GM19025 (cell line): ENCODE results near the gene IMMP1L.
"Not testable (repeated sequence)": the region's sequence is repeated elsewhere in the genome, so short reads cannot be mapped to it uniquely, and the experiment has no call there.

ENCODE experiments used
- ATAC-seq: cut with Tn5 transposase; IDR thresholded peaks from one replicate; pipeline ENCODE4 v1.9.1; 2021; ENCODE audit warnings: mild to moderate bottlenecking, low read depth, moderate library complexity; ENCODE audit not compliant: unreplicated experiment

The IMMP1L gene, protein sequence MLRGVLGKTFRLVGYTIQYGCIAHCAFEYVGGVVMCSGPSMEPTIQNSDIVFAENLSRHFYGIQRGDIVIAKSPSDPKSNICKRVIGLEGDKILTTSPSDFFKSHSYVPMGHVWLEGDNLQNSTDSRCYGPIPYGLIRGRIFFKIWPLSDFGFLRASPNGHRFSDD

DNA sequence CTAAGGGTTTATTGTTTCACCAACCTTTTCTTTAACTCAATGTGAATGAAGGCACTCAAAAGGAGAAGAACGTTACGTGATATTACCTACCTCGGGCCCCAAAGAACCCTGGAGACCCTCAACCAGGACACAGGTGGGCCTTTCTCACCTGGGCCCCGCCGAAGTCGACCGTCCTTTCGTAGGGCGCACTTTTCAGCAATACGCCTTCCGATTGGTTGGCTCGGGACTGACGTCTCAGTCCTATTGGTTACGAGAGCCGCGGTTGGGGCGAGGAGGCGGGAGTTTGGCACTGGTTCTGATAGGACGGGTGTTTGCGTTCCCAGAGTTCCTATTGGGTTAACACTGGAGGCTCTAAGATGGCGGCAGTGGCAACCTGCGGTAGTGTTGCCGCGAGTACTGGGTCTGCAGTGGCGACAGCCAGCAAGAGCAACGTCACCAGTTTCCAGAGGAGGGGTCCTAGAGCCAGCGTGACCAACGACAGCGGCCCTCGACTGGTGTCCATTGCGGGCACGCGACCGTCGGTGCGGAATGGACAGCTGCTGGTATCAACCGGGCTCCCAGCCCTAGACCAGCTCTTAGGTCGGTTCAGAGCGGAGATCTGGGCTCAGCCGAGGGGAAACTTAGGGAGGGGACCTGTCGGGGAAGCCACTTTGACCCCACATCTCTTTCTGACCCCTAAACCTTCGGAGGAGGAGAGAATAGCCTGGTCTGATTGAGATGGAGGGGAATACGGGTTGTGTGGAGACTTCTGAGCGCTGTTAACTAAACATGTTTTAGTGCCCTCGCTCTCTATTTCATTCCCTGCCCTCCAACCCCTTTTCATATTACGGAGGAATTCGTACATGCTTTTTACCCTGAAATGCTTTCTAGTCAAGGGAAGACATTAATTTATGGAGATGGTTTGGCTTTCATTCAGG lies at the start of gene IMMP1L, which contains the start of gene ELP4:
Gene IMMP1L (minus strand): TSS at position 194 of the 917 bp plus-strand sequence. CDS start 46,346 bp downstream, outside the sequence.
Gene ELP4 (plus strand): TSS at position 339 of the 917 bp plus-strand sequence. CDS start 18 bp downstream, at position 357.
- ATAC-seq = peak; percentile 100

DNA sequence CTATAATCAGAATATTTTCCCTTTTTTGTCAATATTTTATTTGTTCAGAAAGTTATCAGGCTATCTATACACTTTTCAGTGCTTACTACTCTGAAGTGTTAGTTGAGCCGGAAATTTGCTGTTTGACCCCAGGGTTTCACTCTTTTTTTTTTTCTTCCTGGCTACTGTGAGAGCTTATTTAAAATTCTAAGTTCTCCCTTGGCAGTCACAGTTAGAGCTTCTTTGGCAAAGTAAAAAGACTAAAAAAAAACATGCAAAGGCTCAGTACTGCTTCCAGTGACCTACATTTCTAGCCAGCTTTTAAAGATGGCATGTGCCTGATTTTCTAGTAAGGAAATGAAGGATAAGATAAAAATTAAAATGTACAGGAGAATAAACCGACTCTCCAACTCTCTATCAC lies 48.6 kb upstream of the IMMP1L start:
- no peak for ATAC-seq

DNA sequence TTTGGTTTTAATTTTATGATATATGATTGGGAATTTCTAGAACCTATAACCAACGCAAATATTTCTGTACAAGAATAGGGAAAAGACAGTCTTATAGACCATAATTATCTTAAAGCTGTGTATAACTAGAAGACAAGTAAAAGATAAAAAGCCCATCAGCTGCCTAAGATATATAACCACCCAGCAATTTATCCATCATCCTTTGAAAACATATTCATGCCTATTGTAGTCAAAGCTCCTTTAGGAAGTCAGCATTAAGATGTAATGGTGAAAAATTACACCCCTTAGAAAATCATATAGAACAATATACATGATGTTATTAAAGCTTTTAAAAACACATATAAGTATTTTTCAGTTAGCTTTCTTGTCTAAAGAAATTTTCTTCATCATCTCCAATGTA lies 46.5 kb upstream of the IMMP1L start:
- no peak for ATAC-seq

DNA sequence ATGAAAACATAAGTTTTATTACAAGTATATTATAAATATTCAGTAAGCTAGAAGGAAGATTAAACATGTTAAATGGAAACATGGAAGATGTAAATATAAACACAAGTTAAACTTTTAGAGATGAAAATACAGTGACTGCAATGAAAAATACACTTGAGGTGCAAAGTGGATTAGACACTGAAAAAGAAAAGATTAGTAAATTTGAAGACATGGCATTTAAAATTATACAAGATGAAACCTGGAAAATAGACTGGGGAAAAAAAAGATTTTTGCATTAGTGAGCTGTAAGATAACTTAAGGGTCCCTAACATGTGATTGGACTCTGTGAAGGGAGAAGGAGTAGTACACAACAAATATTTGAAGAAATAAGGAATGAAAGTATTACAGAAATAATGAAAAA lies 33.4 kb upstream of the IMMP1L start:
- no peak for ATAC-seq

DNA sequence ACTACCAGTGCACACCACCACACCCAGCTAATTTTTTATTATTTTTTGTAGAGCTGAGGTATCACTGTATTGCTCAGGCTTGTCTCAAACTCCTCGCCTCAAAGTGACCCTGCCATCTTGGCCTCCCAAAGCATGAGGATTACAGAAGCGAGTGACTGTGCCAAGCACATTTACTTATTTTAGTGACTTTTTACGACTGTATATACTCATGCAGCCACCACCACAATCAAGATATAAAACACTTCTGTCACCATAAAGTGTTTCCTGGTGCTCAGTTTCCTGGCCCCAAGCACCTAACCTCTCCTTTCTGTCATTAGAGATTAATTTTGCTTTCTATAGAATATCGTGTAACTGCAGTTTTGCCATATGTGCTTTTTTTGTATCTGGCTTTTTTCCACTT lies 26.1 kb upstream of the IMMP1L start:
- ATAC-seq = no peak

DNA sequence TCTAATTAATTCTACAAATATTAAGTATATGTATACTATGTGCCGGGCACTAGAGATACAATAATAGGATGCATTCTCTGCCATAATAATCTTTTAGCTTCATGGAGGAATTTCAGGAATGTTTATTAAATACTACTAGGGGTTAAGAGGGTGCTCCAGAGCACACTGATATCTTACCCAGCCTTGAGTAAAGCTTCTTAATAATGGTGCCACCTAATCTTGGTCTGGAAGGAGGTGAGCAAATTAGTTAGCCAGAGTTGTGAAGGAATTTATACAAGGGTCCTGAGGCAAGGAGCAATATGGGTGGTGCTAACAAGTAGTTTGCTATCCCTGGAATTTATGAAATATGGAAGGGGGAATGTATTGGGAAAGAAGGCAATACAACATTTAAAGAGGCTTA lies 21.9 kb upstream of the IMMP1L start:
- ATAC-seq = no peak

DNA sequence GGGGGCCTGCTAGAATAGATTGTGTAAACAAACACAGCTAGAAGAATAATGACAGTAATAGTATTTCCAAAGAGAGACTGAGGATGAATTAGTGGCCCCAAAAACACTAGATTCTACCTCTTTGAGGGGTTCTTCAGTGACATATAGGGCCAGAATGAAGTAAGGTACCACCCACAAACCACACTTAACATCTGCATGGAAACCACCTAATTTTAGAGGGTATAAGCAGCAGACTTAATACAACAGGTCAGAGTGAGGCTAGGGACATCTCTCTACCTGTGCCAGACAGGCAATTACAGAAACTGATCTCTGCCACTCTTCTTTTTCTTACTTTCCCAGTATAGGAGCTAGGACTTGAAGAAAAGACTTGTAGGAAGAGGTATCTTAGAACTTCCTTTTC lies 20.3 kb upstream of the IMMP1L start:
- peak; percentile 73 for ATAC-seq

DNA sequence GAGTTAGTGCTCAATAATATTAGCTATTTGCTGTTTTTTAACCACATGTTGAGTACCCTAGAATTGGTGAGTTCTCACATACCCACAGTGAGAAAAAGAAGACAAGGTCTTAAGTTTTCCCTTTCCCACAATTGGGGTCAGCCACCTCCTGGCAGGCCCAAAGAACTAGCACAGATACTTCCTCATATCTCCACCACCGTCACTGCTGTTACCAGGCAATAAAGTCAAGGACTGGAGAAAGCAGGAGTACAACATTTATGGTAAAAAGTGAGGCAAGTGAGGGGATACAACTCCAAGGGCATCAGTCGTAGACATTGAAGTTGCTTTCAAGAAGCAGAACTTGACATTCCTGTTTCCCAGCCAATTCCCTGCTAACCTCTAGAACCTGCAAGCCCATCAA lies 19.8 kb upstream of the IMMP1L start:
- ATAC-seq = no peak

DNA sequence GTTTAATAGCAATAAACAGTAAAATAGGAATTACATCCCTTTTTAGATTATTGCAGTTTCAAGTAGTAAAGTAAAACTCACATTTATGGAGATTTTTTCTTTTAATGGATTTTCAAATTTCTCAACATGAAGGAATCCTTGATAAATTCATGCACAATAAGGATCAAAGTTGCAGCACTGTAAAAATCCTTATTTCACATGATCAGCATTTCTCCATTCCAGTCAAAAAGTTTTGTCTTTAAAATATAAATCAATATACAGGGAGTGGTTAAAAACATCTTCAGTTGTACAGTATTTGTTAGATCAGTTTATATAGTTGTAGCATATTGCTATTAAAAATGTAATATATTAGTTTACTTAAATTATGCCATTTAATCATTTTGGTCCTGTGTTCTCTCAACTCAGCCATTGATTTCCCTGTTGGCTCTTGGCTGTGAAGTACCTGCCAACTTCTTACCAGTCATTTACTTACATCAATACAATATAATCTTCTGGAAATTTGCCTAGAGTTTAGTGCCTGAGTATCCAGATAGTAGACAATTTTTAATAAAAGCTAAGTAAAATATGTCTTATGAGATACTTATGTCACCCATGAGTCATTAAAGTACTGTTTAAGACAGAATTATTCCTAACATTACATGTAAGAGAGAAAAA lies 12.2 kb upstream of the IMMP1L start:
- ATAC-seq = no peak

DNA sequence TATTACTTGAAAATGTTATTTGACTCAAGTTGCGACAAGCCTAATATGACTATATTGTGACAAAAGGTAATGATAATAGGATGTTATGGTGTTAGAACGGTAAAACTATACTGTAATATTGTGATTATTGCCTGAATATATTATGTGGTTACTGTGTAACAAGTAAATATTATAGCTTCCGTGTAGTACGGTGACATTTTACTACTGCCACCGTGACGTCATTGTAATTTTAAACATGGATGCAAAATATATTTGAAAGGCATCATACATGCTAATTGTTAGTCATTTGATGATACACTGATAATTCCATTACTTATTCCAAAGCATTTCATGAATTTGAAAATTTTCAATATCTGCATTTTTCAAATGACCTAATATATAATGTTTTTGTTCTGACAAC lies 2.7 kb upstream of the IMMP1L start:
- ATAC-seq = no peak

DNA sequence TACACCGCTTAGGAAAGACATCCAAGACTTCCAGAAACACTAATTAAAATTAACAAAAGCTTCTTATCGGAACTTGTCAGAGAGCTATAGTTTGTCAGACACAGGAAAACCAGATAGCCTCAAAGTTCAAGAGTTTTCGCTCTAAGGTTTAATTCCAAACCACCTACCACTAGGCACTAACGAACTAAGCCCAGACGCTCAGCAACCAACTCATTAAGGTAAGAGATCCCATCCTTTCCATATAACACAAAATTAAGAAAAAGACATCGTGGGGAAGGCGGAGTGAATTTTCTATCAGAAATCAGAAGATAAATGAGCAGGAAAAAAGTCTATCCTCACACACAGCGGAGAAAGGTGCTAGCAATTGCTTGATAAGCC lies 382 bp downstream of the IMMP1L start:
- ATAC-seq = peak; percentile 0

DNA sequence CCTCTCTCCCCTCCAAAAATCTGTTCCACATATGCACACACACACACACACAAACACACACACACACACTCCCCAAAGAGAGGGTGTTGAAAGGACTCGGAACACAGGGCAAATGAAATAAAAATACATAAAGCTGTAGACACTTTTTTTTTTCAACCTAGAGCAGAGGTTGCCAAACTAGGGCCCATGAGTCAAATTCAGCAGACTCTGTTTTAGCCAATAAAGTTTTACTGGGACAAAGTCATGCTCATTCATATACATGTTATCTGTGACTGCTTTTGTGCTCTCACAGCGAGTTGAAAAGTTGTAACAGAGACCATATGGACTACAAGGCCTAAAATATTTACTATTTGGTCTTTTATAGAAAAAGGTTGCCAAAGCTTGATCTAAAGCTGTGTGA lies 8.9 kb downstream of the IMMP1L start:
- no peak for ATAC-seq

DNA sequence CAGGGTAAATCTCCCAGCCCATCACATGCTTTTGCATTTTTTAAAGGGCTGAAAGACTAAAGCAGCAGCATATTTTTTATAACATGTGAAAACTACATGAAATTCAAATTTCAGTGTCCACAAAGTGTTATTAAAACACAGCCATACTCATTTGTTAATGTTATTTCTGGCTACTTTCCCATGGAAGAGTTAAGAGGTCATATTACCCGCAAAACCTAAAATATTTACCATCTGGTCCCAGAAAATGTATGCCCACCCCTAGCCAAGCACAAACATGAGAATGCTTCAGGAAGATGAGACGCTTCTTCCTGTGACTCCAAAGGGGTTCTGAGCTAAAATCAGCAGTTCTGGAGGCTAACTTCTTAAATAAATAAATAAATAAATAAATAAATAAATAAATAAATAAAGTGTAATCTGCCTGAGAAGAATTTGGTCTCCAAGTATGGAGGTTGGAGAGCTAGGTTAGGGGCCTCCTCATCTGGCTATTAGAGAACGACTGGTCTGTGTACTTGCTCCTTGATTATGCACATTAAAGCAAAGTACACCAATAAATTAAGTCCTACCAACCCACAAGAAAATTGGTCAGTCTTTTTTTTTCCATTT lies 9.7 kb downstream of the IMMP1L start:
- ATAC-seq = no peak

DNA sequence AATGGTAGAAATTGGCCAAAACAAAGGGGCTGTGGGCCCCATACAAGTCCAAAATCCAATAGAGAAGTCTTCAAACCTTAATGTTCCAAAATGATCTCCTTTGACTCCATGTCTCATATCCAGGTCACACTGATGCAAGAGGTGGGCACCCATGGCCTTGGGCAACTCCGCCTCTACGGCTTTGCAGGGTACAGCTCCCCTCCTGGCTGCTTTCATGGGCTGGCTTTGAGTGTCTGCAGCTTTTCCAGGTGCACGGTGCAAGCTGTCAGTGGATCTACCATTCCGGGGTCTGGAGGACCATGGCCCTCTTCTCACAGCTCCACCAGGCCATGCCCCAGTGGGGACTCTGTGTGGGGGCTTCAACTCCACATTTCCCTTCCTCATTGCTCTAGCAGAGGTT lies 15.7 kb downstream of the IMMP1L start:
- not testable (repeated sequence) for ATAC-seq

DNA sequence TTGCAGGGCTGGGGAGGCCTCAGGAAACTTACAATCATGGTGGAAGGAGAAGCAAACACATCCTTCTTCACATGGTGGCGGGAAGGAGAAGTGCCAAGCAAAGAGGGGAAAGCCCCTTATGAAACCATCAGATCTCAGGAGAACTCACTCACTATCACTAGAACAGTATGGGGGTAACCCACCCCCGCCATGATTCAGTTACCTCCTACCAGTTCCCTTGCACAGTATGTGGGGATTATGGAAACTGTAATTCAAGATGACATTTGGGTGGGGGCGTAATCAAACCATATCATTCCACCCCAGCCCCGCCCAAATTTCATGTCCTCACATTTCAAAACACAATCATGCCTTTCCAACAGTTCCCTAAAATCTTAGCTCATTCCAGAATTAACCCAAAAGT lies 16.2 kb downstream of the IMMP1L start:
- ATAC-seq = no peak

DNA sequence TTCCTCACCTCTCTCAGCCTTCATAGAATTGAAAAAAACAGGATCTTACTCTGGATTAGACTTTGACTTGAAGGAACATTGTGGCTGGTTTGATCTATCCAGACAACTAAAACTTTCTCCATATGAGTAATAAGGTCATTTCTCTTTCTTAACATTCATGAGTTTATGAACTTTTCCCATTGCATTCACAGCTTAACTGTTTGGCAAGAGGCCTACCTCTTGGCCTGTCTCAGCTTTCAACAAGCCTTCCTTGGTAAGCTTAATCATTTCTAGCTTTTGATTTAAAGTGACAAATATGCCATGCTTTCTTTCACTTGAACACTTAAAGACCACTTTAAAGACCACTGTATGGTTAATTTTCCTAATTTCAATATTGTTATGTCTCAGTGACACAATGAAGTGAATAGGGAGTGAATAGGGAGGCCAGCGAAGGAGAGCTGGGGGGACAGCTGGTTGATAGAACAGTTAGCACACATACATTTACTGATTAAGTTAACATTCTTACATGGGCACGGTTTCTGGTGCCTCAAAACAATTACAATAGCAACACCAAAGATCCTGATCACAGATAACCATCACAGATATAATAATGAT lies 17.0 kb downstream of the IMMP1L start:
- ATAC-seq = no peak

DNA sequence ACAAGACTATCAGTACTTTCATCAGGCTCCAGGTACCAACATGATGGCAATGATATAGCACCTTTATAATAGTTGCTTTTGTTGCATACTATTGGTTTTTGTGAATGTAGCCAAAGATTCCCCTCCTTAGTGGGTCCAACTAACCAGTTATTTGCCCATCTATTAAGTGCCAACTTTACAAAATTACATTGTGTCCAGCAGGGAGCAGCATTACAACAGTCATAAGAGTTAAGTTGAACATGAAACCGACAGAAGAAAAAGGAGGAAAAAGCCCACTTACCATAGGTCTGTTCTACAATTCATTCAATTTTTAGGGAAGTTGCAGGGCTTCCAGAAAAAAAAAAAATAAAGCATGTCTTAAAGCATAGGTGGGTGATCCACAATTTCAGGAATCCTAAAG lies 21.6 kb downstream of the IMMP1L start:
- ATAC-seq = no peak

DNA sequence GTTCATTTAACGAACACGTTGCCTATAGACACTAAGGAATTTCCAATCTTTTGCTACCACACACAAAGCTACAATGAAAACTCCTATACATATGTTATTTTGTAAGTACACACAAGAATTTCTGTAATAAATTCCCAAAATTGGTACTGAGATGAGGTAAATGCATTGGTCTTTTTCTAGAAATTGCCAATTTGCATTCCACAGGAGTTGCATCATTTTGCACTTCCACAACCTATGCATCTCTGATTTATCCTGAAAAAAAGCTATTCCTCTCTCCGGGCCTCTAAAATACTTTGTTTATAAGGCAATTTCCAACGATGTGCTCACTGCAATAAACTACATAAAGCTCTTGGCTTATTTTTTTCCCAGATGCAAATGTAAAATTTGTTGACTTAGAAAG lies 24.9 kb downstream of the IMMP1L start:
- no peak for ATAC-seq

DNA sequence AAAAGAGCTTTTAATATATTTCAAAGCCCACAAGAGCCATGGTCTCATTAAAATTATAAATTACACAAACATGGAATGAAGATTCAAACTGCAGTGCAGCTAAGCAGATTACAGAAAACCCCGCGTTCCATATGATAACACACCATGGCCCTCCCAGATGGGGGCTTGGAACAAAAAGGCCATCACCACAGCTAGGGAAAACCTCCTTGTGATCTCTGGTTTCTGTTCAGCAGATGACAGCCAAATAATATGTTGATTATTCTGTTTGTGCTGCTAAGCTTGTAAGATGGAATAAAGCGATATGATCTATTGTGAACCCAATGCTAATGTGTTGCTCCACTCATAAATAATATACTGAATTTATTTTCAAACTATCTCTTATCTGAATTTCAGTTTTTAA lies 28.5 kb downstream of the IMMP1L start:
- ATAC-seq = no peak

DNA sequence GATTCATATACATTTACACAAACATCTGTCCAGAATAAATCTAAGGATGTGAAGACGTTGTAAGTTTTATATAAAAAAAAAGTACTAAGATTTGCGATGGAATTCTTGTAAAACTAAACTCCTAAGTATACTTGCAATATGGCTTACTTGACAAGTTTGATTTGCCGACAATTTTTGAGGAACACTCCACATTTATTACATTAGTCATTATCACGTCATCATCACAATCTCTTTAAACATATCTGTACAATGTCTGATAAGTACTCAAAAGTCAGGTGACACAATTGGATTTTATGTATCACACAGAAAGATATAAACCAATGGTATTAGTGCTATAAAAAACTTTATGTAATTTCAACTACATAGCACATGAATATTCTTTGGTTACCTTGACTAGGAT lies 30.4 kb downstream of the IMMP1L start:
- no peak for ATAC-seq

DNA sequence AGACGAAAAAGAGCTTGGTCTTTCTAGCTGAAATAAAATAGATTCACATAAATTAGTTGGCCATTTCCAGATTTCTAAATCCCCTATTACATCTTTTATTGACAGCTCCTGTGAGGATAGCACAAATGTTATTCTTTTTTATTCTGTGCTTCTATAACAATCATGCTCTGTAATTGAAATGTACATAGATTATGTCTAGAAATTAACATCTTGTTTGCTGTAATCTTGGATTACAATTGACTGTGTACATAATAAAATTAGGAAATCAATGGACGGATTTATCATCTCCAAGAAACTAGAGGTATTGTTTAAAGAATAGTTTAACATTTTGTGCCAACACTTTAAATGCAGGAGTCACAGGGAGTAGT lies 31.2 kb downstream of the IMMP1L start:
- no peak for ATAC-seq
